IMR-90 (cell line): ENCODE results near the gene NOL6. TPM values are rescaled to one million over a fixed set of nuclear protein-coding genes. Genes with fewer than 3 reads are reported as not detected.
"Not testable (repeated sequence)": the region's sequence is repeated elsewhere in the genome, so short reads cannot be mapped to it uniquely, and the experiment has no call there.

Experiments used
- ATAC-seq: fragments of 200-7000 bp; cut with Tn5 transposase; 2 replicates; pipeline ENCODE4 v1.9.1; 2020; ENCODE audit warnings: low read depth, mild to moderate bottlenecking, moderate library complexity
- BruUV-seq: library from RNA; stranded (reverse); fragments of 400-500 nt; replicated peaks from 2 replicates; lab custom pipeline; 2021; lab: Mats Ljungman, UMichigan
- CTCF ChIA-PET: fragments of 300-600 bp; formaldehyde crosslinking; extraction: SDS; loops from one replicate; lab custom pipeline; 2021; ENCODE audit warnings: antibody characterized with exemption; lab: Yijun Ruan, JAX
- POLR2A ChIA-PET: fragments of 300-600 bp; sonication (Branson Sonifier 250); formaldehyde crosslinking; loops from one replicate; lab custom pipeline; 2022; ENCODE audit warnings: antibody characterized with exemption; ENCODE audit not compliant: unreplicated experiment; lab: Charles Lee
- DNase-seq: peaks from one replicate; pipeline ENCODE4 v3.0.0; 2013
- H2AFZ ChIP-seq: replicated peaks from 2 replicates; pipeline ENCODE3; 2013; ENCODE audit warnings: low read length, mild to moderate bottlenecking; ENCODE audit not compliant: poor library complexity
- H2AK5ac ChIP-seq: 2 replicates; pipeline ENCODE4 v1.6.1; 2013; ENCODE audit warnings: low read depth, low read length, inconsistent platforms
- H2AK9ac ChIP-seq: replicated peaks from 2 replicates; pipeline ENCODE3; 2013; ENCODE audit warnings: mild to moderate bottlenecking, low read depth, low read length, moderate library complexity; ENCODE audit not compliant: poor library complexity
- H2BK120ac ChIP-seq: 2 replicates; pipeline ENCODE4 v1.6.1; 2013; ENCODE audit warnings: low read depth, low read length, inconsistent platforms
- H2BK15ac ChIP-seq: 3 replicates; pipeline ENCODE4 v1.6.1; 2013; ENCODE audit warnings: low read depth, low read length, inconsistent platforms
- H2BK20ac ChIP-seq: 2 replicates; pipeline ENCODE4 v1.6.1; 2013; ENCODE audit warnings: low read depth, mild to moderate bottlenecking, inconsistent platforms, low read length, moderate library complexity
- H2BK5ac ChIP-seq: 2 replicates; pipeline ENCODE4 v1.6.1; 2013; ENCODE audit warnings: mild to moderate bottlenecking, low read depth, low read length, inconsistent platforms; ENCODE audit not compliant: poor library complexity, severe bottlenecking
- H3K14ac ChIP-seq: replicated peaks from 2 replicates; pipeline ENCODE4 v1.6.1; 2013; ENCODE audit warnings: low read depth, low read length, inconsistent platforms
- H3K18ac ChIP-seq: 2 replicates; pipeline ENCODE4 v1.6.1; 2013; ENCODE audit warnings: low read depth, low read length, control low read depth
- H3K23ac ChIP-seq: 2 replicates; pipeline ENCODE4 v1.6.1; 2013; ENCODE audit warnings: low read depth, low read length, inconsistent platforms
- H3K27ac ChIP-seq: 2 replicates; pipeline ENCODE4 v1.5.1; 2013; ENCODE audit warnings: mild to moderate bottlenecking, control low read depth, low read length; ENCODE audit not compliant: insufficient read depth
- H3K27me3 ChIP-seq: 2 replicates; pipeline ENCODE4 v1.6.1; 2013; ENCODE audit warnings: low read length; ENCODE audit not compliant: control insufficient read depth, insufficient read depth
- H3K36me3 ChIP-seq: 2 replicates; pipeline ENCODE4 v1.6.1; 2013; ENCODE audit warnings: low read length, mixed read lengths; ENCODE audit not compliant: control insufficient read depth, insufficient read depth
- H3K4ac ChIP-seq: 2 replicates; pipeline ENCODE4 v1.6.1; 2013; ENCODE audit warnings: low read depth, low read length, inconsistent platforms
- H3K4me1 ChIP-seq: 2 replicates; pipeline ENCODE4 v1.6.1; 2013; ENCODE audit warnings: low read length, mixed read lengths; ENCODE audit not compliant: control insufficient read depth, insufficient read depth
- H3K4me2 ChIP-seq: 2 replicates; pipeline ENCODE4 v1.6.1; 2013; ENCODE audit warnings: low read depth, mild to moderate bottlenecking, control low read depth, low read length, moderate library complexity
- H3K4me3 ChIP-seq: 2 replicates; pipeline ENCODE4 v1.5.1; 2013; ENCODE audit warnings: low read depth, mild to moderate bottlenecking, control low read depth, low read length, moderate library complexity; ENCODE audit not compliant: insufficient read depth
- H3K56ac ChIP-seq: 2 replicates; pipeline ENCODE4 v1.6.1; 2013; ENCODE audit warnings: low read length, inconsistent platforms; ENCODE audit not compliant: insufficient read depth; ENCODE audit errors: extremely low read depth
- H3K79me1 ChIP-seq, 2 experiments: 2 replicates each; pipeline ENCODE4 v1.6.1; 2013; ENCODE audit warnings: low read length in 2 of 2, inconsistent platforms in 1 of 2, low read depth in 1 of 2
- H3K9ac ChIP-seq: 2 replicates; pipeline ENCODE4 v1.6.1; 2013; ENCODE audit warnings: low read depth, low read length, control low read depth
- H3K9me1 ChIP-seq: 2 replicates; pipeline ENCODE4 v1.6.1; 2013; ENCODE audit warnings: low read length, inconsistent platforms; ENCODE audit not compliant: insufficient read depth
- H3K9me3 ChIP-seq: 2 replicates; pipeline ENCODE4 v1.6.1; 2013; ENCODE audit warnings: low read length; ENCODE audit not compliant: control insufficient read depth, insufficient read depth
- H4K20me1 ChIP-seq: 2 replicates; pipeline ENCODE4 v1.6.1; 2013; ENCODE audit warnings: low read length, inconsistent platforms; ENCODE audit not compliant: insufficient read depth
- H4K5ac ChIP-seq: 2 replicates; pipeline ENCODE4 v1.6.1; 2013; ENCODE audit warnings: mild to moderate bottlenecking, low read depth, low read length, control low read depth
- H4K8ac ChIP-seq, 2 experiments: 2 replicates each; pipeline ENCODE4 v1.6.1; 2013; ENCODE audit warnings: low read depth in 2 of 2, low read length in 2 of 2, control low read depth in 1 of 2, inconsistent platforms in 1 of 2
- H4K91ac ChIP-seq: 2 replicates; pipeline ENCODE4 v1.6.1; 2013; ENCODE audit warnings: low read depth, low read length, inconsistent platforms; ENCODE audit not compliant: insufficient read depth
- WGBS, 2 experiments: methylation state at CpG; one replicate each; pipeline versions ENCODE4 v1.1.5 to v1.1.7; 2013; ENCODE audit warnings: missing lambda C conversion rate in 2 of 2; ENCODE audit not compliant: insufficient read length in 1 of 2; ENCODE audit errors: extremely low coverage in 2 of 2; 5-methylcytosine and 5-hydroxymethylcytosine counted together
- dilution Hi-C: fragments of 300-500 bp; cut with HindIII; formaldehyde crosslinking; loops from one replicate; pipeline ENCODE4 v1.14.3; 2018; ENCODE audit warnings: low sequenced_read_pairs; ENCODE audit not compliant: unreplicated experiment
- in situ Hi-C: fragments of 300-500 bp; cut with MboI; formaldehyde crosslinking; loops from 3 replicates; pipeline ENCODE4 v1.14.3; 2019; ENCODE audit warnings: low sequenced_read_pairs, inconsistent platforms, mixed read lengths
- intact Hi-C: fragments of 100-400 bp; cut with micrococcal nuclease; formaldehyde crosslinking; loops from 2 replicates; pipeline ENCODE4 v1.10.0; 2022
- polyA plus RNA-seq, 3 experiments: library from polyadenylated mRNA; depleted of rRNA; stranded (reverse); fragments of >200 nt; gene quantifications; 2 replicates each; pipeline ENCODE4 v1.2.3, GENCODE V29; 2012; ENCODE audit warnings: low replicate concordance in 1 of 3
- total RNA-seq: library from RNA; depleted of rRNA; stranded (reverse); fragments of >200 nt; gene quantifications from 2 replicates; pipeline ENCODE4 v1.2.3, GENCODE V29; 2012

NOL6 gene
- total and polyA plus RNA-seq, 2 of the 4 experiments (the other 2 are of a cell fraction): 47.3 to 71.7 TPM

GRCh38 chr9:33455456-33455855 lies 18.3 kb downstream of the NOL6 start:
- BruUV-seq, H3K14ac ChIP-seq, H3K79me1 ChIP-seq, H3K9ac ChIP-seq, H4K8ac ChIP-seq, H3K36me3 ChIP-seq, H2BK15ac ChIP-seq, H3K23ac ChIP-seq, H2BK20ac ChIP-seq, intact Hi-C loops, POLR2A ChIA-PET, H2AK5ac ChIP-seq, DNase-seq, H3K18ac ChIP-seq, H4K20me1 ChIP-seq, H2AK9ac ChIP-seq, H2BK120ac ChIP-seq, H3K4me3 ChIP-seq, H3K9me3 ChIP-seq, H3K27me3 ChIP-seq, H2BK5ac ChIP-seq, H3K4me1 ChIP-seq, H3K4ac ChIP-seq, H3K27ac ChIP-seq, H3K4me2 ChIP-seq, H4K5ac ChIP-seq, H2AFZ ChIP-seq, H3K56ac ChIP-seq, ATAC-seq, H4K91ac ChIP-seq, in situ Hi-C loops: not testable (repeated sequence)
- no CpG with 5 or more reads among the region's 8 CpGs for WGBS, 2 experiments
- CTCF ChIA-PET: interaction anchor here (1.2 kb wide), 1 partner anchor 11 kb away, joined by 3 read pairs; no protein-coding TSS in a partner anchor
- dilution Hi-C loops: loop anchor here (25.0 kb wide), 1 partner anchor 168 kb away; the partner anchor contains the start of gene NFX1
- peaks cover 16% of the 10 kb centered on the region for H3K9me1 ChIP-seq

GRCh38 chr9:33454661-33455026 lies 19.1 kb downstream of the NOL6 start:
- in situ Hi-C loops, POLR2A ChIA-PET: not testable (repeated sequence)

More at GRCh38 chr9:33454661-33455026, 19.1 kb downstream of the NOL6 start:
- H2BK5ac ChIP-seq, H2AK5ac ChIP-seq, H3K18ac ChIP-seq, H2BK20ac ChIP-seq, H4K20me1 ChIP-seq, H4K8ac ChIP-seq, H3K36me3 ChIP-seq, CTCF ChIA-PET, H3K23ac ChIP-seq, H4K5ac ChIP-seq, H3K27ac ChIP-seq, H2AFZ ChIP-seq, H3K56ac ChIP-seq, H3K4ac ChIP-seq, H3K4me1 ChIP-seq, H2AK9ac ChIP-seq, BruUV-seq, H2BK15ac ChIP-seq, H3K9ac ChIP-seq, H4K91ac ChIP-seq, H3K79me1 ChIP-seq, H3K14ac ChIP-seq, H3K9me3 ChIP-seq, DNase-seq, ATAC-seq, H2BK120ac ChIP-seq, H3K4me3 ChIP-seq, H3K27me3 ChIP-seq, H3K4me2 ChIP-seq: not testable (repeated sequence)
- intact Hi-C loops: loop anchor here (5.0 kb wide), 1 partner anchor 47 kb away; no protein-coding TSS in a partner anchor
- H3K9me1 ChIP-seq: peaks cover 13% of the 10 kb centered on the region
- WGBS, 2 experiments: 85% methylated on average over 2 of the region's 5 CpGs; no CpG with 5 or more reads in 1 of the 2 experiments
- dilution Hi-C loops: loop anchor here (25.0 kb wide), 1 partner anchor 167 kb away; the partner anchor contains the start of gene NFX1
